ENCODE measurements around the gene ST6GAL2.

The ST6GAL2 gene

DNA sequence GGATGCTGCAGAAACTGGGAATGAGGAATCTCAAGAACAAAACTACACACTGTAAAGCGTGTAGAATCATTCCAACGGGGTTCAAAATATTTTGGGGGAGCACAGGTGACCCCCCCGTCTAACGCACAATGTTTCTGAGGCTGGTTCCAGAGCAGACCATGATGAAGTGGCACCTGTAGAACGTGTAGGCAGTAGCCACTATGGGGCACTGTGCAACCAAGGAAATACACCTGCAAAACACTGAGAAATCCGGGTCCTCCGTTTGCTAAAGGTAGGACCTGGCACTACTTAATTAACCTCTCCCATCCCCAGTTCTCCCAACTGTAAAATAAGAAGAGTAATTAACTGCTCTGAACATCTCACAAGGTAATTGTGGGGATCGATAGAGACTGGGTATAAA lies 22.6 kb downstream of the ST6GAL2 start:
- H3K4me3 ChIP-seq (ENCODE audit: low read depth in 1 of 2, low read length in 1 of 2), result no peak overlapping the region
- H3K9me3 ChIP-seq, result no peaks in the 10 kb centered on the region
- H3K27ac ChIP-seq, result no peak overlapping the region
- H3K4me1 ChIP-seq (ENCODE audit: control insufficient read depth in 1 of 2, insufficient read depth in 1 of 2, low read depth in 1 of 2, low read length in 1 of 2), result no peaks in the 10 kb centered on the region
- TF ChIP-seq, protein P1, sequence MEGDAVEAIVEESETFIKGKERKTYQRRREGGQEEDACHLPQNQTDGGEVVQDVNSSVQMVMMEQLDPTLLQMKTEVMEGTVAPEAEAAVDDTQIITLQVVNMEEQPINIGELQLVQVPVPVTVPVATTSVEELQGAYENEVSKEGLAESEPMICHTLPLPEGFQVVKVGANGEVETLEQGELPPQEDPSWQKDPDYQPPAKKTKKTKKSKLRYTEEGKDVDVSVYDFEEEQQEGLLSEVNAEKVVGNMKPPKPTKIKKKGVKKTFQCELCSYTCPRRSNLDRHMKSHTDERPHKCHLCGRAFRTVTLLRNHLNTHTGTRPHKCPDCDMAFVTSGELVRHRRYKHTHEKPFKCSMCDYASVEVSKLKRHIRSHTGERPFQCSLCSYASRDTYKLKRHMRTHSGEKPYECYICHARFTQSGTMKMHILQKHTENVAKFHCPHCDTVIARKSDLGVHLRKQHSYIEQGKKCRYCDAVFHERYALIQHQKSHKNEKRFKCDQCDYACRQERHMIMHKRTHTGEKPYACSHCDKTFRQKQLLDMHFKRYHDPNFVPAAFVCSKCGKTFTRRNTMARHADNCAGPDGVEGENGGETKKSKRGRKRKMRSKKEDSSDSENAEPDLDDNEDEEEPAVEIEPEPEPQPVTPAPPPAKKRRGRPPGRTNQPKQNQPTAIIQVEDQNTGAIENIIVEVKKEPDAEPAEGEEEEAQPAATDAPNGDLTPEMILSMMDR (IDR thresholded peaks at IDR 0.05), result no peak
- no peaks in the 10 kb centered on the region for H3K27me3 ChIP-seq
- no peaks in the 10 kb centered on the region for H3K36me3 ChIP-seq

DNA sequence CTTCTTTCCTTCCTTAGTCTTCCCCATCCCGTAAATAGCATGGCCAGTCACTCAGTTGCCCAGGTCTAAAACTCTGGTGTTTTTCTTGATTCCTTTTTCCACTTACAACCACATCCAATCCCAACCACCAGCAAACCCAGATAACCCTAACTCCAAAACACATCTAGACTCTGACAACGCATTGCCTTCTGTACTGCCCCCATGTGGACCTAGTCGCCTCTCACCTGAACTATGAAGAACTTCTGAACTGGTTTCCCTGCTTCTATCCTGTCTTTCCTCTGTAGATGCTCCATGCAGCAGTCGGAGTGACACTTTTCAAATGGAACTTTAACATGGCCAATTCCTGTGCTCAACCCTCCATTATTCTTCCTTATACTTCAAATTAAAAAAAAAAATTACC lies 26.5 kb downstream of the ST6GAL2 start:
- H3K27me3 ChIP-seq, result no peaks in the 10 kb centered on the region
- H3K36me3 ChIP-seq, result no peaks in the 10 kb centered on the region
- no peak overlapping the region for H3K4me3 ChIP-seq (ENCODE audit: low read depth in 1 of 2, low read length in 1 of 2)
- H3K4me1 ChIP-seq (ENCODE audit: control insufficient read depth in 1 of 2, insufficient read depth in 1 of 2, low read depth in 1 of 2, low read length in 1 of 2), result no peaks in the 10 kb centered on the region
- TF ChIP-seq, protein P1 (IDR thresholded peaks at IDR 0.05), result no peak
- H3K9me3 ChIP-seq, result no peaks in the 10 kb centered on the region
- H3K27ac ChIP-seq, result no peak overlapping the region

DNA sequence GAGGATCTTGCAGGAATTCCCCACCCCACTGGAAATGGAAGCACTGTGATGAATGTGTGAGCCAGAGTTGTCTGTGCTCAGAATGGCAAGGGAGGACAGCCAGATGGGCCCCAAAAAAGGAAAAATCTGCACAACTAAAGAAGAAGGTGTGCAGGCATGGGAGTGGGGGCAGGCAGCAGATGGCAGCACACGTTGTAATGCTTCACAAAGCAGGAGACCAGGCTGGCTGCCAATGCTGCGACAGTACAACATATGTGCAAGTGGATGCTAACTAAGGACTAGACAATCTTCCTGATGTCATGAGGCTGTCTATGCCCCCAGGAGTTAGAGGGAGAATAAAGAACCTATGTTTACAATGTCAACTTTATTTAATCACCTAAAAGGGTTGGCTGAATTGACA lies 27.2 kb downstream of the ST6GAL2 start:
- H3K27ac ChIP-seq, result no peak overlapping the region
- H3K4me3 ChIP-seq (ENCODE audit: low read depth in 1 of 2, low read length in 1 of 2), result no peak overlapping the region
- H3K4me1 ChIP-seq (ENCODE audit: control insufficient read depth in 1 of 2, insufficient read depth in 1 of 2, low read depth in 1 of 2, low read length in 1 of 2), result no peaks in the 10 kb centered on the region
- TF ChIP-seq, protein P1 (IDR thresholded peaks at IDR 0.05), result no peak
- H3K27me3 ChIP-seq, result no peaks in the 10 kb centered on the region
- no peaks in the 10 kb centered on the region for H3K36me3 ChIP-seq
- H3K9me3 ChIP-seq, result no peaks in the 10 kb centered on the region

DNA sequence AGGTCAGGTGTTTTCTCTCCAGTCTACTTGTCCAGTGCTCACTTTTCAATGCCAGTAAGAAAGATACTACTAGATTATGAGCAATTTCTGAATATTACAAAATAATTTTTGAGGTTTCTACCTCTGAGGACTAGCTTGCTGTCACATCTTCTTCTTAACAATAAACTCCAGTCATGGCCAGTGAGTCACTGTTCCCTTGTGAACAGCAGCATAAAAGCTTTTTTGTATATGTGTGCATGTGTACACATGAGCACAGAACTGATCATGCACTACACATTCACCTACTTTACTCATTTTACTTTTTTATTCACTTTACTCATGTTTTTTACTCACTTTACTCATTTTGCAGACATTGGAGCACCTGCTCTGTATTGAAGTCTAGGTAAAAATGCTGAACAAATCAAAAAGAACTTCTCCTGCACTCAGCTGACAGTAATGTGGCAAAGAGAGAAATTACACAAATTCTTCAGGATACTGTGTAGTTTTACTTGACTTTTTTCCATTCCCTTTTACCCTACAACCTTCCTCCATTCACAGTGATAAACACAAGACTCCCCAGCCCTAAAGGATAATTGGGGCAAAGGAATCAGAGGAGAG lies 28.0 kb downstream of the ST6GAL2 start:
- Histone ChIP-seq H3K27ac (no peak overlapping the region), H3K27me3 (no peaks in the 10 kb centered on the region), H3K4me3 (ENCODE audit: low read depth in 1 of 2, low read length in 1 of 2) (no peak overlapping the region), H3K36me3 (no peaks in the 10 kb centered on the region), H3K4me1 (ENCODE audit: control insufficient read depth in 1 of 2, insufficient read depth in 1 of 2, low read depth in 1 of 2, low read length in 1 of 2) (no peaks in the 10 kb centered on the region), H3K9me3 (no peaks in the 10 kb centered on the region)
- TF ChIP-seq, protein P1 (IDR thresholded peaks at IDR 0.05), result no peak

DNA sequence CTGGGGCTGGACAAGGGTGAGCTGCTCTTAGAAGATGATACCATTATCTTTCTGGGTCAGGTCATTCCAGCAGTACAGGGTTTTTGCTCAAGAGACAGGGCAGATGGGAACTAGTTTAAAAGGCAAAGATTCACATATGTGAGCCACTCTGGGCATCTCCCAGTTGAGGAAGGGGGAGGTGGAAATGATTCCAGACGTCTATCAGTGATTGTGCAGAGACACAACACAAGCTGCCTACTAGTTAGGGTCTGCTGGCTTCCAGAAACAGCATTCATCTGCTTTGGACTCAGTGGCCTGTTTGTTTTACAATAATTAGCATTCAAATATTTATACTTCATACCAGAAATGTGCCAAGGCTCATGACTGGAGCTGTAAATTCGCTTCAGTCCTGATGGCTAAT lies 32.3 kb downstream of the ST6GAL2 start:
- H3K4me1 ChIP-seq (ENCODE audit: control insufficient read depth in 1 of 2, insufficient read depth in 1 of 2, low read depth in 1 of 2, low read length in 1 of 2), result no peaks in the 10 kb centered on the region
- H3K9me3 ChIP-seq, result no peaks in the 10 kb centered on the region
- no peak overlapping the region for H3K27ac ChIP-seq
- H3K27me3 ChIP-seq, result no peaks in the 10 kb centered on the region
- H3K36me3 ChIP-seq, result no peaks in the 10 kb centered on the region
- H3K4me3 ChIP-seq (ENCODE audit: low read depth in 1 of 2, low read length in 1 of 2), result no peak overlapping the region
- TF ChIP-seq, protein P1 (IDR thresholded peaks at IDR 0.05), result no peak
